ENCODE results near the gene PLIN1.

GRCh38 chr15:89670971-89671560, 8.1 kb downstream of the PLIN1 start:
- TF ChIP-seq, protein P1, sequence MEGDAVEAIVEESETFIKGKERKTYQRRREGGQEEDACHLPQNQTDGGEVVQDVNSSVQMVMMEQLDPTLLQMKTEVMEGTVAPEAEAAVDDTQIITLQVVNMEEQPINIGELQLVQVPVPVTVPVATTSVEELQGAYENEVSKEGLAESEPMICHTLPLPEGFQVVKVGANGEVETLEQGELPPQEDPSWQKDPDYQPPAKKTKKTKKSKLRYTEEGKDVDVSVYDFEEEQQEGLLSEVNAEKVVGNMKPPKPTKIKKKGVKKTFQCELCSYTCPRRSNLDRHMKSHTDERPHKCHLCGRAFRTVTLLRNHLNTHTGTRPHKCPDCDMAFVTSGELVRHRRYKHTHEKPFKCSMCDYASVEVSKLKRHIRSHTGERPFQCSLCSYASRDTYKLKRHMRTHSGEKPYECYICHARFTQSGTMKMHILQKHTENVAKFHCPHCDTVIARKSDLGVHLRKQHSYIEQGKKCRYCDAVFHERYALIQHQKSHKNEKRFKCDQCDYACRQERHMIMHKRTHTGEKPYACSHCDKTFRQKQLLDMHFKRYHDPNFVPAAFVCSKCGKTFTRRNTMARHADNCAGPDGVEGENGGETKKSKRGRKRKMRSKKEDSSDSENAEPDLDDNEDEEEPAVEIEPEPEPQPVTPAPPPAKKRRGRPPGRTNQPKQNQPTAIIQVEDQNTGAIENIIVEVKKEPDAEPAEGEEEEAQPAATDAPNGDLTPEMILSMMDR (optimal IDR thresholded peaks at IDR 0.05 in 1 of 3, IDR thresholded peaks at IDR 0.05 in 1 of 3, conservative IDR thresholded peaks at IDR 0.05 in 1 of 3; ENCODE audit: extremely low read depth in 1 of 3, insufficient read depth in 2 of 3, low read length in 3 of 3), result no peak
- TF ChIP-seq EZH2 (IDR thresholded peaks at IDR 0.05; ENCODE audit: low read length), result no peak
